ENCODE data around the gene KIAA1958. TPM values are rescaled to one million over a fixed set of nuclear protein-coding genes. Genes with fewer than 3 reads are reported as not detected.

KIAA1958 gene, protein sequence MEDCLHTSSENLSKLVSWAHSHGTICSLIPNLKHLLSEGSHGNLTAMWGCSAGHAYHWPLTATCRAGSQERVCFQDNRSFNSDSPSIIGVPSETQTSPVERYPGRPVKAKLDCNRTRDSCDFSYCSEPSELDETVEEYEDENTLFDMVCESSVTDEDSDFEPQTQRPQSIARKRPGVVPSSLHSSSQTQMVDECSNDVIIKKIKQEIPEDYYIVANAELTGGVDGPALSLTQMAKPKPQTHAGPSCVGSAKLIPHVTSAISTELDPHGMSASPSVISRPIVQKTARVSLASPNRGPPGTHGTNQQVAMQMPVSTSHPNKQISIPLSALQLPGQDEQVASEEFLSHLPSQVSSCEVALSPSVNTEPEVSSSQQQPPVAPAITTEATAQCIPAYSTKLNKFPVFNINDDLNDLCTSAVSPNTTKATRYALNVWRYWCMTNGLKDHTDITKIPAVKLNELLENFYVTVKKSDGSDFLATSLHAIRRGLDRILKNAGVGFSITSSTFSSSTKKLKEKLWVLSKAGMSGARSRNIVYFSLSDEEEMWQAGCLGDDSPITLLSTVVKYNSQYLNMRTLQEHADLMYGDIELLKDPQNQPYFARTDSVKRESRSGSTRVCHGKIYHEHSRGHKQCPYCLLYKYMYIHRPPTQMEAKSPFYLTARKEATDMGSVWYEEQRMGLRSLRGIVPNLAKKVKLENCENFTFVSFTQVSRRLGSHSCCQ
- total RNA-seq, result 10 to 100 TPM in 2 of 4 donors, 1 to 10 TPM in 2; 8.3 to 11.2 (median 9.6) TPM

DNA sequence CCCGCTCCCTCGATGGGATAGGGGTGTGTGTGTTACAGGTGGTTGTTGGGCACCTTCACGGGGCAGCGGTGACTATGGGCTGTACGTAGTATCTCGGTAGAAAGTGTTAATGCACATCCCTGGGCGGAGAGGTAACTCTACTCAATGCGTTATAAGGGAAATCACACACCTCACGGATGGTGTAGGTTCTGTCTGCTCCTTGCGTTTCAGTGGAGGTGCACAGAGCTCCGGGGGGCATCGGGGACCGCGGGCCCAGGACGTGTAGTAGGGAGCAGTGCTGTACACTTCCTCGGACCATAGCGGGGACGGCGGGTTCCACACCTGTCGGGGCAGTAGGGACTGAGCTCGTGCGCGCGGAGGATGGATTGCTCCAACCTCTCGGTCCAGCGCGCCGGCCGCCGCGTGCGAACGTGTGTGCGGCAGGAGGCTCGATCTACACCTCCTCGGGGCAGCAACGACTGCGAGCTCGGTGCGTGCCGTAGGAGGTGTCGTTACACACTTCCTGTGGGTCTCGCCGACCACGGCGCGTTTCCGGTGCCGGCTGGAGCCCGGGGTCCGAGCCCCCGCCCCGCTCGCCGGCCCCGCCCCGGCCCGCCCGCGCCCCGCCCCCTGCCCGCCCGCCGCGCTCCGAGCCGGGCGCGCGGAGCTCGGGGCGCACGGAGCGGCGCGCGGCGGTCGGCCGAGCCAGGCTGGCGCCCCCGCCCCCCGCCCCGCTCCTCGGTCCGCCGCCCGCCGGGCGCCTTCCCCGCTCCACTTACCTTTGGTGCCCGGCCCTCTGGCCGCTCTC, at the start of gene KIAA1958:
Gene KIAA1958, plus strand, starts transcription at position 607 of the 787 bp plus-strand sequence. CDS start 87,254 bp downstream, outside the sequence.
- intact Hi-C loops (cut with DNase I), result loop anchor here (10.0 kb wide), 1 partner anchor 112 kb away; no protein-coding TSS in a partner anchor
- H3K36me3 ChIP-seq, result no peaks in the 10 kb centered on the region
- TF ChIP-seq, protein P1, sequence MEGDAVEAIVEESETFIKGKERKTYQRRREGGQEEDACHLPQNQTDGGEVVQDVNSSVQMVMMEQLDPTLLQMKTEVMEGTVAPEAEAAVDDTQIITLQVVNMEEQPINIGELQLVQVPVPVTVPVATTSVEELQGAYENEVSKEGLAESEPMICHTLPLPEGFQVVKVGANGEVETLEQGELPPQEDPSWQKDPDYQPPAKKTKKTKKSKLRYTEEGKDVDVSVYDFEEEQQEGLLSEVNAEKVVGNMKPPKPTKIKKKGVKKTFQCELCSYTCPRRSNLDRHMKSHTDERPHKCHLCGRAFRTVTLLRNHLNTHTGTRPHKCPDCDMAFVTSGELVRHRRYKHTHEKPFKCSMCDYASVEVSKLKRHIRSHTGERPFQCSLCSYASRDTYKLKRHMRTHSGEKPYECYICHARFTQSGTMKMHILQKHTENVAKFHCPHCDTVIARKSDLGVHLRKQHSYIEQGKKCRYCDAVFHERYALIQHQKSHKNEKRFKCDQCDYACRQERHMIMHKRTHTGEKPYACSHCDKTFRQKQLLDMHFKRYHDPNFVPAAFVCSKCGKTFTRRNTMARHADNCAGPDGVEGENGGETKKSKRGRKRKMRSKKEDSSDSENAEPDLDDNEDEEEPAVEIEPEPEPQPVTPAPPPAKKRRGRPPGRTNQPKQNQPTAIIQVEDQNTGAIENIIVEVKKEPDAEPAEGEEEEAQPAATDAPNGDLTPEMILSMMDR (IDR thresholded peaks at IDR 0.05), result no peak
- TF ChIP-seq POLR2A (IDR thresholded peaks at IDR 0.05), result peak in 1 of 2 donors; percentile 84
- H3K9me3 ChIP-seq, result no peaks in the 10 kb centered on the region
- H3K27ac ChIP-seq, result peak within 1 kb of the TSS; percentile 49 to 91 (median 73)
- 4 to 6% methylated on average over 14 to 24 of the region's 93 CpGs for WGBS, 2 donors
- no peaks in the 10 kb centered on the region for H3K27me3 ChIP-seq
- H3K4me3 ChIP-seq (replicated peaks in 1 of 3), result peak within 1 kb of the TSS; percentile 34 to 79 (median 71)
- peak; percentile 87 to 88 for DNase-seq
- peaks cover 0 to 9% of the 10 kb centered on the region in 2 donors for H3K4me1 ChIP-seq

DNA sequence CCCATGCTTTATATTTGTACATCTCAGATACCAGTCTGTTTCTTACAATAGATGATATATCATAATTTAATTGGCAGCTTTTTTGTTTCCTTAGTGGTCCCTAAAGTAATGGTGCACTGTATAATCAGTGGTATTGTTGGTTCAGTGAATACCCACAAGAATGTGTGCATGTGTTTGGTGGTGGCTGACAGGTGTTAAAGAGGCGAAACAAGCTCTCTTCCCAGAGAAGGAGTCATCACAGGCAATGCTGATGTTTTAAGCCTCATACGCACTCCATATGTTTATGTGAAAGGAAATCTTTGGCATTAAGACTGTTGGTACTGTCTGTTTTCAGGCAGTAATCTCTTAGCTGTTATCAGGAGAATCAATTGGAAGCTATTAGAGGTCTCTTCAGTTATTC, 49.2 kb upstream of the KIAA1958 start:
- no peak for TF ChIP-seq POLR2A (IDR thresholded peaks at IDR 0.05)
- TF ChIP-seq, protein P1 (IDR thresholded peaks at IDR 0.05), result no peak
- Histone ChIP-seq H3K4me3 (replicated peaks in 1 of 3) (no peak overlapping the region), H3K27ac (no peak overlapping the region), H3K4me1 (no peaks in the 10 kb centered on the region), H3K27me3 (no peaks in the 10 kb centered on the region), H3K9me3 (no peaks in the 10 kb centered on the region), H3K36me3 (no peaks in the 10 kb centered on the region)
- intact Hi-C loops (cut with DNase I), result no loop called here
- WGBS, 2 donors, result 98 to 100% methylated on average over 2 of the region's 2 CpGs
- no peak for DNase-seq

DNA sequence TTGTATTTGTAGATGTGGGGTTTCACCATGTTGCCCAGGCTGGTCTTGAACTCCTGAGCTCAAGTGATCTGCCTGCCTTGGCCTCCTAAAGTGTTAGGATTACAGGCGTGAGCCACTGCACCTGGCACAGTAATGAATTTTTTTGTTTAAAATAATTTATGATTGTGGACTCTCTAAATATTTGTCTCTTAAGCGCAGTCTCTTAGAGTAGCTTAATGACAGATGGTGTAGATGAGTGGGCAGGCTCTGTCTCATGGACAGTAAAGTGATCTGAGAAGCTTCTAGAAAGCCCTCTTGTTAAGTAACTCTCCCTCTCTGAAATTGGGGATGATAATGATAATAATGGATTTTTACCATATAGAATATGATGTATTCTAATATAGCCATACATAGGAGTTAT, 47.5 kb upstream of the KIAA1958 start:
- no peak overlapping the region for H3K27ac ChIP-seq
- no peaks in the 10 kb centered on the region for H3K4me1 ChIP-seq
- H3K4me3 ChIP-seq (replicated peaks in 1 of 3), result no peak overlapping the region
- intact Hi-C loops (cut with DNase I), result no loop called here
- H3K36me3 ChIP-seq, result no peaks in the 10 kb centered on the region
- no peaks in the 10 kb centered on the region for H3K27me3 ChIP-seq
- no peaks in the 10 kb centered on the region for H3K9me3 ChIP-seq
- TF ChIP-seq POLR2A (IDR thresholded peaks at IDR 0.05), result no peak
- TF ChIP-seq, protein P1 (IDR thresholded peaks at IDR 0.05), result no peak
- WGBS, 2 donors, result 95 to 100% methylated on average over 2 of the region's 2 CpGs
- DNase-seq, result no peak

DNA sequence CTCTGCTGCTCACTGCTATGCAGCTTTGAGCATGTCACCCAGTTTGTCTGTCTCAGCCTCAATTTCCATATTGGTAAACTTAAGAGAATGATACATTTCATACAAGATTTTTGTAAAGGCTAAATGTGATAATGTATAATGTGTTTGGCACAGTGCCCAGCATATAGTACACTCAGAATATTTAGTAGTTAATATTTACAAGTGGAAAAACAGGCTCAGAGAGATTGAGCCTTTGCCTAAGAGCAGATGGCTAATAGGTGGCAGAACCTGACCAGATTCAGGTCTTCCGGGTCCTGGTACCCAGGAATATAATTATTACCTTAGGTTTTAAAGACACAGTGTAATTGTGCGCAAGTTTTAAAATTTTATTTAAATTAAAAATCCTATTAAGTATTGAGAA, 46.8 kb upstream of the KIAA1958 start:
- Histone ChIP-seq H3K27me3 (no peaks in the 10 kb centered on the region), H3K4me3 (replicated peaks in 1 of 3) (no peak overlapping the region), H3K9me3 (no peaks in the 10 kb centered on the region), H3K27ac (no peak overlapping the region), H3K4me1 (no peaks in the 10 kb centered on the region), H3K36me3 (no peaks in the 10 kb centered on the region)
- DNase-seq, result no peak
- 97 to 99% methylated on average over 2 of the region's 2 CpGs for WGBS, 2 donors
- intact Hi-C loops (cut with DNase I), result no loop called here
- no peak for TF ChIP-seq POLR2A (IDR thresholded peaks at IDR 0.05)
- TF ChIP-seq, protein P1 (IDR thresholded peaks at IDR 0.05), result no peak
